Neural progenitor cell (in vitro differentiated cells): Measurements from ENCODE around the gene MTMR6. TPM values are rescaled to one million over a fixed set of nuclear protein-coding genes. Genes with fewer than 3 reads are reported as not detected.

Source experiments
- DNase-seq: peaks from one replicate; pipeline ENCODE4 v3.0.0-alpha.2; 2016; ENCODE audit warnings: low spot score
- H2AFZ ChIP-seq: fragments of 200-600 bp; sonication (generic); replicated peaks from 2 replicates; pipeline ENCODE4 v1.6.1; 2016; ENCODE audit warnings: antibody characterized with exemption
- H3F3A ChIP-seq: fragments of 200-600 bp; sonication (generic); 2 replicates; pipeline ENCODE4 v1.6.1; 2016; ENCODE audit warnings: antibody characterized with exemption, low read depth
- H3K27ac ChIP-seq: fragments of 200-600 bp; sonication (generic); 2 replicates; pipeline ENCODE4 v1.5.1; 2016; ENCODE audit warnings: mild to moderate bottlenecking
- H3K27me3 ChIP-seq: fragments of 200-600 bp; sonication (generic); 2 replicates; pipeline ENCODE4 v1.6.1; 2016; ENCODE audit warnings: mild to moderate bottlenecking, moderate library complexity
- H3K36me3 ChIP-seq: fragments of 200-600 bp; sonication (generic); 2 replicates; pipeline ENCODE4 v1.5.1; 2016
- H3K4me1 ChIP-seq: fragments of 200-600 bp; sonication (generic); 2 replicates; pipeline ENCODE4 v1.6.1; 2016; ENCODE audit warnings: mixed run types
- H3K4me2 ChIP-seq: fragments of 200-600 bp; sonication (generic); 2 replicates; pipeline ENCODE4 v1.6.1; 2016
- H3K4me3 ChIP-seq: fragments of 200-600 bp; sonication (generic); 2 replicates; pipeline ENCODE4 v1.5.1; 2016
- H3K79me2 ChIP-seq: fragments of 200-600 bp; sonication (generic); 2 replicates; pipeline ENCODE4 v1.6.1; 2016; ENCODE audit warnings: low read depth
- H3K9ac ChIP-seq: fragments of 200-600 bp; sonication (generic); 2 replicates; pipeline ENCODE4 v1.6.1; 2016
- H3K9me3 ChIP-seq: fragments of 200-600 bp; sonication (generic); 2 replicates; pipeline ENCODE4 v1.5.1; 2016; ENCODE audit warnings: low read depth
- H4K20me1 ChIP-seq: fragments of 200-600 bp; sonication (generic); 2 replicates; pipeline ENCODE4 v1.6.1; 2016; ENCODE audit warnings: low read depth
- H3K27ac Mint-ChIP-seq: 3 replicates; pipeline ENCODE4 v1.8.0; 2021; ENCODE audit warnings: mixed read lengths
- H3K27me3 Mint-ChIP-seq: 2 replicates; pipeline ENCODE4 v1.8.0; 2022; ENCODE audit warnings: low read depth, mild to moderate bottlenecking, inconsistent platforms, moderate library complexity, mixed read lengths; ENCODE audit not compliant: insufficient read depth
- H3K36me3 Mint-ChIP-seq: 3 replicates; pipeline ENCODE4 v1.8.0; 2021; ENCODE audit warnings: mixed read lengths
- H3K4me1 Mint-ChIP-seq: 3 replicates; pipeline ENCODE4 v1.8.0; 2021; ENCODE audit warnings: mixed read lengths
- H3K4me3 Mint-ChIP-seq: 3 replicates; pipeline ENCODE4 v1.8.0; 2021; ENCODE audit warnings: mild to moderate bottlenecking, moderate library complexity, mixed read lengths
- H3K9me3 Mint-ChIP-seq: 3 replicates; pipeline ENCODE4 v1.8.0; 2020; ENCODE audit warnings: mixed read lengths
- CTCF ChIP-seq: fragments of 200-600 bp; sonication (generic); IDR thresholded peaks from 2 replicates; pipeline ENCODE4 v1.5.1; 2017; ENCODE audit warnings: antibody characterized with exemption, mild to moderate bottlenecking
- EZH2 ChIP-seq: fragments of 200-600 bp; sonication (generic); IDR thresholded peaks from 2 replicates; pipeline ENCODE4 v1.6.1; 2017; ENCODE audit warnings: antibody characterized with exemption, mild to moderate bottlenecking, moderate library complexity
- EZH2phosphoT487 ChIP-seq: fragments of 200-600 bp; sonication (generic); IDR thresholded peaks from 2 replicates; pipeline ENCODE4 v1.6.1; 2017; ENCODE audit warnings: antibody characterized with exemption
- total RNA-seq: library from RNA; depleted of rRNA; stranded (reverse); fragments of >200 nt; gene quantifications from 2 replicates; pipeline ENCODE4 v1.2.3, GENCODE V29; 2015; ENCODE audit warnings: low replicate concordance

The MTMR6 gene
- total RNA-seq, 1 donor from 2014 or later = 19.1 TPM

- DNase-seq = no peak
- Histone ChIP-seq H3K36me3 (no peaks in the 10 kb centered on the region), H3K9me3 (no peaks in the 10 kb centered on the region), H3K27me3 (no peaks in the 10 kb centered on the region), H4K20me1 (no peaks in the 10 kb centered on the region), H3K4me1 (peaks cover 12% of the 10 kb centered on the region), H3K4me2 (peak overlapping the region; percentile 38), H2AFZ (peak overlapping the region; percentile 99), H3K9ac (no peak overlapping the region), H3K79me2 (no peaks in the 10 kb centered on the region), H3K27ac (no peak overlapping the region), H3K4me3 (no peak overlapping the region), H3F3A (no peaks in the 10 kb centered on the region)
- Mint-ChIP-seq H3K4me3 (no peak overlapping the region), H3K4me1 (peaks cover 29% of the 10 kb centered on the region), H3K27me3 (peaks cover 6% of the 10 kb centered on the region), H3K9me3 (peaks cover 4% of the 10 kb centered on the region), H3K27ac (peak overlapping the region; percentile 90), H3K36me3 (no peaks in the 10 kb centered on the region)
- no peak for TF ChIP-seq CTCF
- TF ChIP-seq EZH2phosphoT487 = no peak
- TF ChIP-seq EZH2 = no peak
Observed at GRCh38 chr13:25203127-25203740, 84.1 kb downstream of the MTMR6 start.

- Histone ChIP-seq H3K4me2 (no peak overlapping the region), H3K9me3 (no peaks in the 10 kb centered on the region), H3F3A (no peaks in the 10 kb centered on the region), H3K27ac (no peak overlapping the region), H3K9ac (no peak overlapping the region), H3K4me1 (peaks cover 12% of the 10 kb centered on the region), H3K79me2 (no peaks in the 10 kb centered on the region), H3K36me3 (no peaks in the 10 kb centered on the region), H3K27me3 (no peaks in the 10 kb centered on the region), H4K20me1 (no peaks in the 10 kb centered on the region), H2AFZ (no peak overlapping the region), H3K4me3 (no peak overlapping the region)
- TF ChIP-seq EZH2 = no peak
- TF ChIP-seq EZH2phosphoT487 = no peak
- TF ChIP-seq CTCF = no peak
- Mint-ChIP-seq H3K4me3 (no peak overlapping the region), H3K36me3 (no peaks in the 10 kb centered on the region), H3K4me1 (peaks cover 29% of the 10 kb centered on the region), H3K27ac (no peak overlapping the region), H3K9me3 (peaks cover 8% of the 10 kb centered on the region), H3K27me3 (peaks cover 9% of the 10 kb centered on the region)
- DNase-seq = no peak
Observed at GRCh38 chr13:25200783-25201182, 86.5 kb downstream of the MTMR6 start.

- Mint-ChIP-seq H3K4me1 (peaks cover 14% of the 10 kb centered on the region), H3K27me3 (peaks cover 5% of the 10 kb centered on the region), H3K9me3 (peaks cover 17% of the 10 kb centered on the region), H3K36me3 (no peaks in the 10 kb centered on the region), H3K4me3 (no peak overlapping the region), H3K27ac (peak overlapping the region; percentile 30)
- H3K9me3 ChIP-seq = no peaks in the 10 kb centered on the region
- no peak overlapping the region for H2AFZ ChIP-seq
- H3F3A ChIP-seq = no peaks in the 10 kb centered on the region
- H4K20me1 ChIP-seq = no peaks in the 10 kb centered on the region
- H3K4me2 ChIP-seq = no peak overlapping the region
- H3K36me3 ChIP-seq = no peaks in the 10 kb centered on the region
- H3K4me3 ChIP-seq = no peak overlapping the region
- DNase-seq = no peak
- no peaks in the 10 kb centered on the region for H3K79me2 ChIP-seq
- H3K9ac ChIP-seq = no peak overlapping the region
- TF ChIP-seq CTCF (no peak), EZH2 (no peak), EZH2phosphoT487 (no peak)
- no peak overlapping the region for H3K27ac ChIP-seq
- H3K4me1 ChIP-seq = peaks cover 9% of the 10 kb centered on the region
- no peaks in the 10 kb centered on the region for H3K27me3 ChIP-seq
Observed at GRCh38 chr13:25198647-25199046, 88.6 kb downstream of the MTMR6 start.
